Measurements from ENCODE around the gene VLDLR.

Gene VLDLR

GRCh38 chr9:2663461-2664173 lies 42.0 kb downstream of the VLDLR start:
- no peaks in the 10 kb centered on the region for H3K36me3 ChIP-seq (ENCODE audit: control insufficient read depth in 2 of 2, insufficient read depth in 2 of 2, low read length in 2 of 2)
- H3K9ac ChIP-seq (ENCODE audit: low read length in 2 of 2) = no peak overlapping the region
- no peaks in the 10 kb centered on the region for H3K27me3 ChIP-seq (ENCODE audit: control insufficient read depth in 1 of 2, insufficient read depth in 2 of 2, low read length in 2 of 2)
- peaks cover 6% of the 10 kb centered on the region for H3K4me1 ChIP-seq (ENCODE audit: control insufficient read depth, insufficient read depth, low read length)
- no peaks in the 10 kb centered on the region for H3K9me3 ChIP-seq (ENCODE audit: control insufficient read depth in 2 of 2, low read length in 2 of 2)
- no peak overlapping the region for H3K4me3 ChIP-seq (ENCODE audit: low read length in 2 of 2)
- H3K27ac ChIP-seq (ENCODE audit: low read length) = no peak overlapping the region

GRCh38 chr9:2664174-2665065 lies 42.8 kb downstream of the VLDLR start:
- no peak overlapping the region for H3K4me3 ChIP-seq (ENCODE audit: low read length in 2 of 2)
- no peak overlapping the region for H3K9ac ChIP-seq (ENCODE audit: low read length in 2 of 2)
- H3K27me3 ChIP-seq (ENCODE audit: control insufficient read depth in 1 of 2, insufficient read depth in 2 of 2, low read length in 2 of 2) = no peaks in the 10 kb centered on the region
- H3K27ac ChIP-seq (ENCODE audit: low read length) = peak overlapping the region; percentile 2
- no peaks in the 10 kb centered on the region for H3K36me3 ChIP-seq (ENCODE audit: control insufficient read depth in 2 of 2, insufficient read depth in 2 of 2, low read length in 2 of 2)
- H3K9me3 ChIP-seq (ENCODE audit: control insufficient read depth in 2 of 2, low read length in 2 of 2) = no peaks in the 10 kb centered on the region
- peaks cover 6% of the 10 kb centered on the region for H3K4me1 ChIP-seq (ENCODE audit: control insufficient read depth, insufficient read depth, low read length)

- Histone ChIP-seq H3K27ac (ENCODE audit: low read length) (no peak overlapping the region), H3K36me3 (ENCODE audit: control insufficient read depth in 2 of 2, insufficient read depth in 2 of 2, low read length in 2 of 2) (no peaks in the 10 kb centered on the region), H3K4me3 (ENCODE audit: low read length in 2 of 2) (no peak overlapping the region), H3K27me3 (ENCODE audit: control insufficient read depth in 1 of 2, insufficient read depth in 2 of 2, low read length in 2 of 2) (no peaks in the 10 kb centered on the region), H3K9ac (ENCODE audit: low read length in 2 of 2) (no peak overlapping the region), H3K9me3 (ENCODE audit: control insufficient read depth in 2 of 2, low read length in 2 of 2) (no peaks in the 10 kb centered on the region), H3K4me1 (ENCODE audit: control insufficient read depth, insufficient read depth, low read length) (peaks cover 6% of the 10 kb centered on the region)
Observed at GRCh38 chr9:2666569-2666968, 45.0 kb downstream of the VLDLR start.

GRCh38 chr9:2673161-2673560 lies 51.6 kb downstream of the VLDLR start:
- no peak overlapping the region for H3K27ac ChIP-seq (ENCODE audit: low read length)
- no peak overlapping the region for H3K4me3 ChIP-seq (ENCODE audit: low read length in 2 of 2)
- H3K36me3 ChIP-seq (ENCODE audit: control insufficient read depth in 2 of 2, insufficient read depth in 2 of 2, low read length in 2 of 2) = no peaks in the 10 kb centered on the region
- no peak overlapping the region for H3K9ac ChIP-seq (ENCODE audit: low read length in 2 of 2)
- no peaks in the 10 kb centered on the region for H3K4me1 ChIP-seq (ENCODE audit: control insufficient read depth, insufficient read depth, low read length)
- no peaks in the 10 kb centered on the region for H3K9me3 ChIP-seq (ENCODE audit: control insufficient read depth in 2 of 2, low read length in 2 of 2)
- no peaks in the 10 kb centered on the region for H3K27me3 ChIP-seq (ENCODE audit: control insufficient read depth in 1 of 2, insufficient read depth in 2 of 2, low read length in 2 of 2)

GRCh38 chr9:2674141-2674824 lies 52.7 kb downstream of the VLDLR start:
- Histone ChIP-seq H3K4me3 (ENCODE audit: low read length in 2 of 2) (no peak overlapping the region), H3K27me3 (ENCODE audit: control insufficient read depth in 1 of 2, insufficient read depth in 2 of 2, low read length in 2 of 2) (no peaks in the 10 kb centered on the region), H3K9me3 (ENCODE audit: control insufficient read depth in 2 of 2, low read length in 2 of 2) (no peaks in the 10 kb centered on the region), H3K36me3 (ENCODE audit: control insufficient read depth in 2 of 2, insufficient read depth in 2 of 2, low read length in 2 of 2) (no peaks in the 10 kb centered on the region), H3K4me1 (ENCODE audit: control insufficient read depth, insufficient read depth, low read length) (no peaks in the 10 kb centered on the region), H3K27ac (ENCODE audit: low read length) (no peak overlapping the region), H3K9ac (ENCODE audit: low read length in 2 of 2) (no peak overlapping the region)

GRCh38 chr9:2675834-2676233 lies 54.2 kb downstream of the VLDLR start:
- Histone ChIP-seq H3K4me3 (ENCODE audit: low read length in 2 of 2) (no peak overlapping the region), H3K9ac (ENCODE audit: low read length in 2 of 2) (no peak overlapping the region), H3K9me3 (ENCODE audit: control insufficient read depth in 2 of 2, low read length in 2 of 2) (no peaks in the 10 kb centered on the region), H3K27ac (ENCODE audit: low read length) (no peak overlapping the region), H3K36me3 (ENCODE audit: control insufficient read depth in 2 of 2, insufficient read depth in 2 of 2, low read length in 2 of 2) (no peaks in the 10 kb centered on the region), H3K27me3 (ENCODE audit: control insufficient read depth in 1 of 2, insufficient read depth in 2 of 2, low read length in 2 of 2) (no peaks in the 10 kb centered on the region), H3K4me1 (ENCODE audit: control insufficient read depth, insufficient read depth, low read length) (no peaks in the 10 kb centered on the region)

- H3K9me3 ChIP-seq (ENCODE audit: control insufficient read depth in 2 of 2, low read length in 2 of 2) = no peaks in the 10 kb centered on the region
- no peak overlapping the region for H3K9ac ChIP-seq (ENCODE audit: low read length in 2 of 2)
- no peak overlapping the region for H3K4me3 ChIP-seq (ENCODE audit: low read length in 2 of 2)
- H3K36me3 ChIP-seq (ENCODE audit: control insufficient read depth in 2 of 2, insufficient read depth in 2 of 2, low read length in 2 of 2) = no peaks in the 10 kb centered on the region
- H3K27me3 ChIP-seq (ENCODE audit: control insufficient read depth in 1 of 2, insufficient read depth in 2 of 2, low read length in 2 of 2) = no peaks in the 10 kb centered on the region
- no peaks in the 10 kb centered on the region for H3K4me1 ChIP-seq (ENCODE audit: control insufficient read depth, insufficient read depth, low read length)
- H3K27ac ChIP-seq (ENCODE audit: low read length) = no peak overlapping the region
Observed at GRCh38 chr9:2676466-2676865, 54.9 kb downstream of the VLDLR start.

GRCh38 chr9:2677915-2678889 lies 56.6 kb downstream of the VLDLR start:
- H3K36me3 ChIP-seq (ENCODE audit: control insufficient read depth in 2 of 2, insufficient read depth in 2 of 2, low read length in 2 of 2) = no peaks in the 10 kb centered on the region
- no peaks in the 10 kb centered on the region for H3K9me3 ChIP-seq (ENCODE audit: control insufficient read depth in 2 of 2, low read length in 2 of 2)
- no peak overlapping the region for H3K27ac ChIP-seq (ENCODE audit: low read length)
- H3K4me3 ChIP-seq (ENCODE audit: low read length in 2 of 2) = no peak overlapping the region
- H3K27me3 ChIP-seq (ENCODE audit: control insufficient read depth in 1 of 2, insufficient read depth in 2 of 2, low read length in 2 of 2) = no peaks in the 10 kb centered on the region
- H3K9ac ChIP-seq (ENCODE audit: low read length in 2 of 2) = no peak overlapping the region
- H3K4me1 ChIP-seq (ENCODE audit: control insufficient read depth, insufficient read depth, low read length) = no peaks in the 10 kb centered on the region

GRCh38 chr9:2679011-2679410 lies 57.4 kb downstream of the VLDLR start:
- H3K36me3 ChIP-seq (ENCODE audit: control insufficient read depth in 2 of 2, insufficient read depth in 2 of 2, low read length in 2 of 2) = no peaks in the 10 kb centered on the region
- H3K9me3 ChIP-seq (ENCODE audit: control insufficient read depth in 2 of 2, low read length in 2 of 2) = no peaks in the 10 kb centered on the region
- no peaks in the 10 kb centered on the region for H3K27me3 ChIP-seq (ENCODE audit: control insufficient read depth in 1 of 2, insufficient read depth in 2 of 2, low read length in 2 of 2)
- H3K4me1 ChIP-seq (ENCODE audit: control insufficient read depth, insufficient read depth, low read length) = no peaks in the 10 kb centered on the region
- no peak overlapping the region for H3K4me3 ChIP-seq (ENCODE audit: low read length in 2 of 2)
- no peak overlapping the region for H3K27ac ChIP-seq (ENCODE audit: low read length)
- no peak overlapping the region for H3K9ac ChIP-seq (ENCODE audit: low read length in 2 of 2)

GRCh38 chr9:2681981-2682380 lies 60.4 kb downstream of the VLDLR start:
- no peak overlapping the region for H3K4me3 ChIP-seq (ENCODE audit: low read length in 2 of 2)
- H3K4me1 ChIP-seq (ENCODE audit: control insufficient read depth, insufficient read depth, low read length) = no peaks in the 10 kb centered on the region
- H3K27ac ChIP-seq (ENCODE audit: low read length) = no peak overlapping the region
- no peaks in the 10 kb centered on the region for H3K36me3 ChIP-seq (ENCODE audit: control insufficient read depth in 2 of 2, insufficient read depth in 2 of 2, low read length in 2 of 2)
- no peaks in the 10 kb centered on the region for H3K9me3 ChIP-seq (ENCODE audit: control insufficient read depth in 2 of 2, low read length in 2 of 2)
- H3K9ac ChIP-seq (ENCODE audit: low read length in 2 of 2) = no peak overlapping the region
- no peaks in the 10 kb centered on the region for H3K27me3 ChIP-seq (ENCODE audit: control insufficient read depth in 1 of 2, insufficient read depth in 2 of 2, low read length in 2 of 2)

Measured in stomach smooth muscle (tissue), 2 donors.